Nucleus accumbens (tissue), 56 donors: Measurements from ENCODE around the gene TMEM123.

Experiments
- DNase-seq, 56 donors: peaks; one replicate each; lab custom pipeline; 2025; lab: John Stamatoyannopoulos, UW

The TMEM123 gene

DNA sequence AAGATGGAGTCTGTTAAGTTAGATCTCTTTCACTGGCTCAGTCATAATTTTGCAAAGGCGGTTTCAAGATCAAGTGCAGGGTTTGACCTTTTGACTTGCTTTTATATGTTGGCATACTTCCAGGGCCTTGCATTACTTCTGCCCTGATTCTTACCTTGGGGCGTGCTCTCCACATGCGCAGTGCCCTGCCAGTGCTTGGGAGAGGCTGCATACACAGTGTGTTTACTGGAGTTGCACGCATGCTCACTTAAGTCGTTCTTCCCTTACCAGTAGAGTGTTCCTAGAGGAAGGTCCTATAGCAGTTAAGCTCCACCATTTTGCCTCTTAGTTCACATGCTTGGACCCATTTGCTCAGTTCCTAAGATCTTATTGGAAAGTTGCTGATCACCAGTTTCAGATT is 21.0 kb upstream of the TMEM123 start:
- DNase-seq, result no peak

DNA sequence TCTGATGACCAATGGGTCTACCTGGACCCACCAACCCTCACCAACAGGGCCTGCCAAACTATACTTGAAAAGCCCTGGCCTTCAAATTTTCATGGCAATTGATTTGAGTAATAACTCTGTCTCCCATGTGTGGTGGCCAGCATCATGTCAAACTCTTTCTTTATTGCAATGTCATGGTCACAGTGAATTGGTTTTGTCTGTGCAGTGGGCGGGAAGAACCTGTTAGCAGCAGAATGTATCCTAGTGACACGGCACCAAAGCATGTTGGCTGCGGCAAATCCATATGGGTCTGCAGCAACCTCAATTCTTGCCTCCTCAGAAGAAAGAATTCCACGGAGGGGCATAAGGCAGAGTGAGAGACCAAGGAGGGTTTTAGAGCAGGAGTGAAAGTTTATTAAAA is 19.6 kb upstream of the TMEM123 start:
- no peak for DNase-seq

DNA sequence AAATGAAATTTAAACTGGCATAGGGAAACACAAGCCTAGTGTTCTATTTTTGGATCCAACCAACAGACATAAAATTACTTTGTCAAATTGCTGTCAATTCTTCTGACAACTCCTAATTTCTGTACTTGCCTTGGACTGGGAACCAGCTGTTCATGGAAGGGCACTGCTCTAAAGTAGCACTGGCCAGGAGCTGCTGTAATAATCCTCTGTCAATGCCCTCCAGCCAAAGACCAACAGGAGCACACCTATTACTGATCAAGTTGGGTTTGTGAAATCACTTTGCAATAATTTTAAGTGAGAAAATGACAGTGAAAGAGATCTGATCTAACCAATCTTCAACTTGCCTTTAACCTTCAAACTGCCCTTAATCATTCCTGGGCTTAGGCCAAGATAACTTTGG is 18.9 kb upstream of the TMEM123 start:
- no peak for DNase-seq

DNA sequence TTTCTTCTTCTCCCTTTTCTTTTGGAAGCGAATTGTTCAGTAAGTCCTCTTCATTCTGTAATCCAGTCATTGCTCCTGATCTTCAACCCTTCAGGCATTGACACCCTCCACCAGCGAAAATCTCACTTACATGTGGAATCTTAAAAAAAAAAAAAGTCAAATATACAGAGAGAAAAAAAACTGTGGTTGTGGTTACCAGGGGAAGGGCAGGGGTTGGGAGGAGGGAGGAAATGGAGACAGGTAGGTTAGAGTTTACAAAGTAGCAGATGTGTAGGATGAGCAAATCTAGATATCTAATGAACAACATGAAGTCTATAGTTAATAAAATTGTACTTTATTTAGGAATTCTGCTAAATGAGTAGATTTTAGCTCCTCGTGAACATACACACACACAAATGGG is 17.7 kb upstream of the TMEM123 start:
- no peak for DNase-seq

DNA sequence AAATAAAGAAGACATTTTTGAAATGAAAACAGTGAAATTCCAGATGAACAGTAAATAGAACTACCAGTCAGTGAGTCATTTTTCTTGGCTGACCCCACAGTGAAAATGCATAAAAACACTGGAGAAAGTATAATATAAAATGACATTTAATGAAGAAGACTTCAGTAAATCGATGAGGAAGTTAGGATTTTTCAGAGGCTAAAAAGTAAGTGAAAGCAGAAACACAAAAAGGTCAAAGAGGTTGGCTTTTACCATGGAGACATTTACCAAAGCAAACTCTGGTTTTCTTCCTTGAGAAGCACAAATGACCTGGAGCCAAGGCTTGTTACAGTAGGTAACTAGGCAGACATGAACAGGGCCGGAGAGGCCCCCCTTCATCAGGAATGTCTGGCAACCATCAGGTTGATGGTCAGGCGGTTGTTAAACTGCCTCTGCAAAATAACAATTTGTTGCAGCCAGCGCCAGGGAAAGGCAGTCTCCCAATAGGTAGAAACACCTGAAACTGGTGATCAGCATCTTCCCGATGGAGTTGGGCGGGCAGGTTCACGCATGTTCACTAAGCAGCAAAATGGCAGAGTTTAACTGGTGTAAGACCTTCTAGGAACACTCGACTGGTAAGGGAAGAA is 16.7 kb upstream of the TMEM123 start:
- DNase-seq, result no peak

DNA sequence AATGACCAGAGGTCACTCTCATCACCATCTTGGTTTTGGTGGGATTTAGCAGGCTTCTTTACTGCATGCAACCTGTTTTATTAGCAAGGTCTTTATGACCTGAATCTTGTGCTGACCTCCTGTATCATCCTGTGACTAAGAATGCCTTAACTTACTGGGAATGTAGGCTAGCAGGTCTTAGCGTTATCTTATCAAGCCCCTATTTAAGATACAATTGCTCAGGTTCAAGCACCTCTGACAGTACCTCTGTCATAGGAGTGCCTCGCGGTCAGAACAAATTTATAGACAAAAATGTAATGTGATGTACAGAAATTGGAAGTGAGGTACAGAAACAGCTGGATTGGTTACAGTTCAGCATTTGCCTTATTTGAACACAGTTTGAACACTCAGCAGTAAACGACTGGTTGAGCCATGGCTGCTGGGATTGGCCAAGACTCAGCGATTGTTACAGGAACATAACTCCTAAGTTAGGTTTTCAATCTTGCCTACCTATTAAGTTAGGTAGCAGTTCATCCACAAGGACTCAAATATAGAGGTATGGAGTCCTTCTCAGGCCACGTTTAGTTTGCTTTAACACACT is 16.1 kb upstream of the TMEM123 start:
- no peak for DNase-seq

DNA sequence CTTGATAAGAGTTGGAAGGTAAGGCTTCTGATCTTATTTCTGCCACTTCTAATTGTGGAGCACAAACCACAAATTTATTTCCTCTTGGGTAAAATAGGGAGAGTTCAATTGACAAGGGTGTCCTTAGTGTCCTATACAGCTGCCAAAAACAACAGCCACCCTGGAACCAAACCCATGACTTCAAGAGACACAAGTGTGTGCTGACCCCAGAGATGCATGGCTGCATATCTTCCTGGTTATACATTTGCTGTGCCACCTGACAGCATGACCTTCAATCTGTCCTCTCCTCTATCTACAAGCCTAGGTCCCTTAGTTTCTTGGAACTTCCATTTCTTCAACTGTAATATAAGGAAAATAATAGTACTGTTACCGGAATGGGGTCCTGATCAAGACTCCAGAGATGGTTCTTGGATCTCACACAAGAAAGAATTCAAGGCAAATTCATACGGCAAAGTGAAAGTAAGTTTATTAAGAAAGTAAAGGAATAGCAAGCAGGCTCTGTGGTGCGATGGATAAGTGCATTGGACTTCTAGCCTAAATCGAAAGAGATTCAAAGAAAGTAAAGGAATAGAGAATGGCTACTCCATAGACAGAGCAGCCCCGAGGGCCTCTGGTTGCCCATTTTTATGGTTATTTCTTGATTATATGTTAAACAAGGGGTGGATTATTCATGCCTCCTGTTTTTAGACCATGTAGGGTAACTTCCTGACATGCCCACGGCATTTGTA is 15.5 kb upstream of the TMEM123 start:
- DNase-seq, result no peak

DNA sequence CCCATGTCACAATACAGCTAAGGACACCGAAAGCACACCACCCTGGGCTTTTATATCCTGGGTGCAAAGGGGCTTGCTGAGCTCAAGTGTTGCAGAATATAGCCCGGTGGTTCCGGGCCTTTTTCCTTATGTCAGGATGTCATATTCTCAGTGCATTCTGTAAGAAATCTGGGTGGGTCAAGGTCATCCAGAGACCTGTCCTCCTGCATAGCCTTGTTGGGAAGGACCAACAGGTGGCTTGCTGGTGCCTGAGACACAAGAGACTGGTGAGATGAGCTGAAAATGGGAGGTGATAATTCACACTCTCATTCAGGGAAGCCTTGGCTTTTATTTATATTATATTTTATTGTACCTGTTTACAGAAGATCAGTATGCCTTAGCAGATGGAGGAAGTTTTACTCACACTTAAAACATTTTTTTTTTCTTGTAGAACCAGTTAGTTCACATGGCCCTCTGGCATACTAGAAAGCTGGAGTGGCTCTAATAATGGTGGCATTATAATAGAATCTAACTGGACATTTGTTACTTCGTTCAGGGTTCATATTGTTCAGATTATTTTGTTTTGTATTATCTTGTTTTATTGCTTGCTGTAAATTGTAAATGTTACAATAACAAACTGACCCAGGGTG is 14.6 kb upstream of the TMEM123 start:
- DNase-seq, result no peak

DNA sequence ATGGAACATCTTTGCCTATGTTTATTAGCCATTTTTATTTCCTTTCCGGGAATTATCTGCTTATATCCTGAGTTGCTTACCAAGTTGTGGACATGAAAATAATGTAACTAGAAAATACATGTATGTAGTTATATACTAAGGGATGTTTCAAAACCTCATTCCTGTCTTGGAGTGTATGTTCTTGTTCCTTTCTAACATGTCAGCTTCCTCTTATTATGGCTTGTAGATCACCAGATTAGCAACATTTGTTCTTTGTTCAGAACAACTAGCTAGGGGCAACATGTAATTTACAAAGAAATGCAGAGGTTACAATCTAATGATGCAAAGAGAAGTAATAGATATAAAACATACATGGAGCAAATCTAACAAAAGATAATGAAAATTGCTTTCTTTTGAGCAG is 13.1 kb upstream of the TMEM123 start:
- no peak for DNase-seq

DNA sequence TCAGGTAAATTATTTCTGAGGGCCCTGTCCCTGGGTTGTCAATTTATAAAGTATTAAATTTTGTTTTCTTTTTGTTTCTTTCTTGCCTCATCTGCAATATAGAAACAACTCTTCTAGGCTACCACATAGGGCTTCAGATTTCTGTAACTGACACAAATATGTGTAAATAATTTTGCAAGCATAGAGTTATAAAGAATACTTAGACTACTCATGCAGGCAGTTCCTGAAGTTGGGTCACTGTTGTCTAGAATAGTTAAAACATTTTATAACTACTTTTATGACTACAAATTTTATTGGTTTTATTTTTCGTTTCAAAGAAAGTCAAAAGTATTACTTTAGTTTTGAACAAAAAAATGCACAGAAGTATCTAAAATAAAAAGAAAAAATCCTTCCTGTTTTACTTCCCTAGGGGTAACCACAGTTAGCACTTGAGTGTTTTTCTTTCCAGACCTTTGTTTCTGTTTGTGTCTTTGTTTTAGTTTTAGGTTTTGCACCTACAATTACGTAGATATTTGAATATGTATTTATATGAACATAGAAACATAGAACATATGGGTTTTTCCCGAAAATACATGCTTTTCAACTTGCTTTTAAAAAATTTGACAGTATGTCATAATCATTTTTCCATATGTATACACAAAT is 12.4 kb upstream of the TMEM123 start:
- DNase-seq, result no peak

DNA sequence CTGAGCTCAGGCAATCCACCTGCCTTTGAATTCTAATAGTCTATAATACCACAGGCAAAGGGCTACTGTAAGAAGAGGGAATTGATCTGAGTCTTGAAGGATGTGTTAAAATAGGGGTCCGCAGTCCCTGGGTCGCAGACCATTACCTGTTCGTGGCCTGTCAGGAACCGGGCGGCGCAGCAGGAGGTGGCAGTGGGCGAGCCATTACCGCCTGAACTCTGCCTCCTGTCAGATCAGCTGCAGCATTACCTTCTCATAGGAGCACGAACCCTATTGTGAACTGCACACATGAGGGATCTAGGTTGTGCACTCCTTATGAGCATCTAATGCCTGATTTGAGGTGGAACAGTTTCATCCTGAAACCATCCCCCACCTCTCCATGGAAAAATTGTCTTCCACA is 11.5 kb upstream of the TMEM123 start:
- DNase-seq, result no peak

DNA sequence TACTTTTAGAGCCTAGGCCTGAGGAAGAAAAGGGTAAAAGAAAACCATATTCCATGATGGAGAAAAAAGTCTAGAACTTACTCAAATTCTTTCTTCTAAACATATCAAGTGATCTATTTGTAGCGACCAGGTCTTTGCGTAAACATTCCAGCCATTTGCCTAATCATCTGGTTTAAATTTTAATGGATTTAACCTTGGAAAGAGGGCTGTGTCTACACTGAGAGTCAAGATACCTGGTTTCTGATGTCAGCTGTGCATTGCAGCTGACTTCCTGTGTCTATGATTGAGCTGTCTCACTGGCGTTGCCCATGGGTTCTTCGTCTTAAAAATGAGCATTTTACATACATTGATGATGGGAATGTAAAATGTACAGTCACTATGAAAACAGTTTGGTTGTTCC is 10.0 kb upstream of the TMEM123 start:
- no peak for DNase-seq

DNA sequence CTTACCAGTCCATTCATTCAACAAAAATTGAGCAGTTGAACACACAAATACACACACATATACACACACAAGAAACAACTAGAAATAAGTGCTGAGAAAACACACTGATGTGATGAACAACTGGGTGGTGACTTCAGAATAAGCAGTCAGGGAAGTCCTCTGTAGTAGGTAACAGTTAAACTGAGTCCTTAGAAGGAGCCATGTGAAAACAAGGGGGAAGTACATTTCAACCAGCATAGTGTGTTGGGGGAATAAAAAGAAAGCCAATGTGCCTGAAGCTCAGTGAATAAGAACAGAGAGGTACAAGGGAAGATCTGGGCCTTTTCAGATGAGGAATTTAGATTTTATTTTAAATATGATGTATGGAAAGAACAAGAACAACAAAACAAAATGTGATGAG is 6.8 kb upstream of the TMEM123 start:
- no peak for DNase-seq

DNA sequence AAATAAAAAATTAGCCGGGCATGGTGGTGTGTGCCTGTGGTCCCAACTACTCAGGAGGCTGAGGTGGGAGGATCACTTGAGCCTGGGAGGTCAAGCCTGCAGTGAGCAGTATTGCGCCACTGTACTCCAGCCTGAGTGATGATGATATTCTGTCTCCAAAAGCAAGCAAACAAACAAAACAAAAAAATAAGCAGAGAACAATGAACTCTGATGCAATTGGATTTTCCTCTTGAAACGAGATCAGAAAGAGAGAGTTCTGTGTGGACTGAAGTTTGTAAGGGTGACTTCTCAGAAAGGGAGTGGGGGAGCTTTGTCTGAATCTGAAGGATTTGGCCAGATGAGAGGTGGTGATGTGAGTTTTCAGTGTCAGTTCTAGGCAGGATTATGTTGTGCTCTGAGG is 6.0 kb upstream of the TMEM123 start:
- DNase-seq, result no peak

DNA sequence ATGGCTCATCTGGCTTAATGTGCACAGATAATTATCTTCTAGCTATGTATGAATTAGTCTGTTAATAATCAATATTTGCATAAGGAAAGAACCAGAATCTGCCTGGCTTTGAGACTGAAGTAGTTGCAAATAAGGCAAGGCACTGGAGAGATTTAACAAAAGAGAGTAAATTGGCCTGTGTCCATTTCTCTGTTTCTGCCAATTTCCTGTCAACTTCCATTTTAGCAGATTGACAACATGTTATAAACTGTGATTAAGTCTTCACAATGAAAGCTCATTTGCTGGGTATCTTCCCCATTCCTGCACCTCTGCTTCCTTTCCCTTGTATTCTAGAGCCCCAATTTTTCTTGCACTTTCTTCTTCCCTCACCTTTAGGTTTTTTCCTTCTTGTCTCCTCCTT is 5.3 kb upstream of the TMEM123 start:
- DNase-seq, result no peak

DNA sequence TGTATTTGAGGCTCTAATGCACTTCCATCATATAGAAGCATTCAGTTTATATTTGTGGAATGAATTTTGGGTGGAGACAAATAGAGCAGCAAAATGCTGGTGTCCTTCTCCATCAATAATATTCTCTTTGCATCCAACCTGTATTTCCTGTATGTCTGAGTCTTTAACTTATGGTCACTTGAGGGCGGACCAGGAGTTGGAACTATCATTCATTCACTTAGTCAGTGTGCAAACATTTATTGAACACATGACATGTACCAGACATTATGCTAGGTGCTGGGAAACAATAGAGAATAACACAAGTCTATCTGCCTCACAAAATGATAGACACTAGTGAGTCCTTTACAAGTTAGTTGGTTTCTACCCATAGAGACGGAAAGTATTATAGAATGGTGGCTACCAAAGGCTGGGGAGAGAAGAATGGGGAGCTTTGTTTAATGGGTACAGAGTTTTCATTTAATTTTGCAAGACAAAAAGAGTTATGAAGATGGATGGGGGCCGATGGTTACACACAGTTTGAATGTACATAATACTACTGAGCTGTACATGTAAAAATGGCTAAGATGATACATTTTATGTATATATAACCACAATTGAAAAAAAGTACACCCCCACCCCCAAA is 4.6 kb upstream of the TMEM123 start:
- DNase-seq, result no peak

DNA sequence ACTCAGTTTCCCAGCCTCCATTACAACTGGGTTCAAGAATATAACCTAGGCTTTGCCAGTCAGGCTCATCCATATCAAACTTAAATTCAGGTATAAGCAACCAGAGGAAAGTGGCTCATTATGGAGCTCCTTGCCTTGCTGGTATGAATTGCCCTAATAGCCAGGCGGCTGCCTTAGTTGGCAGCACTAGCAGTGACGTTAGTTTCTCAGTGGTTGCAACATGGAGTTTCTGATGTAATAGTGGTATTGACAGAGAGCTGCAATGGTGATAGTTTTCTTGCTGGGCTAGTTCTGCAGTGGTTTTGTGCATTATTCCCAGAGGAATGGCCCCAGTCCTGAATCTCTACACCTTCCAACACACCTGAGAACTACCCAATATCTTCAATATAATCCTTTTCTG is 3.8 kb upstream of the TMEM123 start:
- no peak for DNase-seq

DNA sequence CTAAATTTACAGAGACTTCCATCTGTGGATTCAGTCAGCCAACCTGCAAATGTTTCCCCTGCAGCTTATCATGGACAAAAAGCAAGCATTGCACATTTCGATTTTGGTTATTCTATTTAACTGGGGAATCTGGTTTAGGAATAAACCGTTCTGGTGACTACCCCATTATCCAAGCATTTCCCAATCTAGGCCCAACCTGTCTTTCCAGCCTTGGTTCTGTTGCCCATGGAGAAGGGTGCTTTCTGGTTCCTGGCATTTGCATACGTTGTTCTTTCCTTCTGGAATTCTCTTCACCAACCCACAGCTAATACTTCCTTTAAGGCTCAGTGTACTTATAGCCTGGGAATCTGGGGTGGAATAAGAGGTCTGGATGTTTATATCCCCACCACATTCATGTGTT is 1.4 kb upstream of the TMEM123 start:
- DNase-seq, result no peak

DNA sequence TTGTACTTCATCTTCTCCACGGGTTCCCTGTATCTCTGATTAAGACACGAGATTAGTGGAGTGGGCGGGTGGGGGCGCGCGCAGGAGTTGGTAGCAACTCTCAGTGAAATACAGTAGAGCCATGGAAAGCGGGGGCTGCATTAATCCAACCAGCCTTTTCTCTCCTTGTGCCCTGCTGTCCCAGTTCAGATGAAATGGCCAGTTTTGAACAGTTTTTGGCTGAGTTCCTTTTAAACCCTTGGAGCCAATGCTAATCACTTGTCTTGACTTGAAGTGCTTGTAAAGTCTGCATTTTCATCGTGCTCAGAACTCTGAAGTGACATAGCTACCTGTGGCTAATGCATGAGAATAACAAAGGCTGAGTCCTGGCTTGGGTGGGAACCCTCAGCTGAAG is 734 bp upstream of the TMEM123 start:
- peak in 35 of 56 donors; percentile 13 to 78 (median 57) for DNase-seq

DNA sequence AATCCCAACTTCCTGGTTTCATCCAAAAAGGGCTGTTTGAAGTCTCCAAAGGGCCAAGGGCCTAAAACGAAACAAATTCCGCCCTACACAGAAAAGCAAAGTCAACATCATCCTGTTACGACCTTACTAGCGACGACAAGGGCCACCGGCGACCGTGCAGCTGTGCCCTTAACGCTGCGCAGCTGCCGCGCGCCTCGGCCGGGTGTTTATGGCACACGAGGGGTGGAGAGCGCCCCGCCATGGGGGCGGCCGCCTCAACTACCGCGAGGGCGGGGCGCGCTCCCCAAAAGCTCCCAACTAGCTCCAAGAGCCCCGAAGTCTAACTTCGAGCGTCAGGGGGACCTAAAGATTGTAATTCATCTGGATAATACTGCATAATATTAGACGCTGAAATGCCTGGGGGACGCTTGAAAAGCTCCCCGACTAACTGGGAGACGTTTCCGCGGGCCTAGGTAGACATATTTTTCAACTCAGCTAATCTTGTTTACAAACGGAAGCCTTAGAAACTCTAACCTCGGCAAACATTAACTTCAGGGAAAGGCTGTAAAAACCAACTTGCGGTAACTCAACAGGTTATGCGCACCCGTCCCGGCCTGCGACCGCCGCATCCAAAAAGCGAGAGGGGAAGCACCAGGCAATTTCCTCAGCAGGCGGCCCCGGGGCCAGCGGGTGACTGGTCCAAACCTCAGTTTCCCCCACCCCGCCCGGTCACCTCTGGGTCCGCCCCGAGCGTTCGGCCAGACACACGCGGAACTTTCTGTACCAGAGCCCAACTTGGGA is 694 bp downstream of the TMEM123 start:
- DNase-seq, result peak in 49 of 56 donors; percentile 3 to 84 (median 58)
